Kidney (tissue), 14 donors: ENCODE measurements around the gene DNAI4. TPM values are rescaled to one million over a fixed set of nuclear protein-coding genes. Genes with fewer than 3 reads are reported as not detected.

ENCODE experiments used
- DNase-seq, 5 donors: peaks; one replicate each; pipeline ENCODE4 v3.0.0-alpha.2; 2013 to 2020
- FAIRE-seq: peaks from 2 replicates; lab custom pipeline; 2012; peaks lifted over from hg19 to GRCh38; lab: Jason Lieb, UNC
- H3K27ac ChIP-seq, 2 donors: one replicate each; pipeline ENCODE4 v1.7.0; 2013; ENCODE audit warnings: low read depth in 2 of 2, low read length in 2 of 2, inconsistent platforms in 1 of 2
- H3K27me3 ChIP-seq: one replicate; pipeline ENCODE4 v1.7.1; 2013; ENCODE audit warnings: low read length, inconsistent platforms; ENCODE audit not compliant: control insufficient read depth, insufficient read depth
- H3K36me3 ChIP-seq, 3 donors: one replicate each; pipeline versions ENCODE4 v1.7.0 to v1.7.1; 2013; ENCODE audit warnings: low read length in 3 of 3, control low read depth in 1 of 3, inconsistent platforms in 1 of 3; ENCODE audit not compliant: insufficient read depth in 3 of 3, control insufficient read depth in 2 of 3
- H3K4me1 ChIP-seq, 3 donors: one replicate each; pipeline versions ENCODE4 v1.7.0 to v1.7.1; 2013; ENCODE audit warnings: low read length in 3 of 3, inconsistent platforms in 1 of 3, low read depth in 1 of 3; ENCODE audit not compliant: control insufficient read depth in 2 of 3, insufficient read depth in 2 of 3
- H3K4me3 ChIP-seq, 3 donors: one replicate each; pipeline versions ENCODE4 v1.7.0 to v1.8.1; 2013; ENCODE audit warnings: low read length in 3 of 3, control low read depth in 1 of 3, inconsistent platforms in 1 of 3
- H3K9ac ChIP-seq, 3 donors: one replicate each; pipeline versions ENCODE4 v1.7.0 to v1.7.1; 2013; ENCODE audit warnings: low read length in 3 of 3, control low read depth in 1 of 3, inconsistent platforms in 1 of 3
- H3K9me3 ChIP-seq, 3 donors: one replicate each; pipeline versions ENCODE4 v1.7.0 to v1.7.1; 2013; ENCODE audit warnings: low read length in 3 of 3, control low read depth in 1 of 3, inconsistent platforms in 1 of 3; ENCODE audit not compliant: control insufficient read depth in 2 of 3, insufficient read depth in 1 of 3
- intact Hi-C: fragments of 100-400 bp; cut with DNase I; formaldehyde crosslinking; loops from one replicate; pipeline ENCODE4 v1.11.1; 2022
- polyA plus RNA-seq: library from polyadenylated mRNA; stranded (reverse); fragments of 350-450 nt; fragmentation: Illumina TruSeq; extraction: RNeasy Lipid Tissue Mini Kit (QIAGEN cat#74804); gene quantifications from one replicate; pipeline ENCODE4 v1.2.3, GENCODE V29; 2014; ENCODE audit warnings: low read depth, low replicate concordance; ENCODE audit not compliant: insufficient read depth
- total RNA-seq: library from RNA; stranded (reverse); fragmentation: NEBNext Ultra II Directional; extraction: Animal tissue kit (Norgen Biotek cat#: 25700); gene quantifications from one replicate; pipeline ENCODE4 v1.2.1, GENCODE V29; 2021
- TF ChIP-seq, protein P1 (sequence below): IDR thresholded peaks from 3 replicates; pipeline ENCODE4 v1.5.1; 2012; ENCODE audit warnings: mild to moderate bottlenecking, moderate library complexity, borderline replicate concordance; ENCODE audit not compliant: insufficient read depth; ENCODE audit errors: extremely low read depth
- donor health status: control.
- donor health status: control.
- donor health status: control.
- donor health status: control.
- donor health status: control.
- donor health status: DM: yes; HTN: yes; CAD: no.
- donor health status: Normal renal cell carcinoma (clear cell type).

The DNAI4 gene
- total and polyA plus RNA-seq, 2 donors from 2014 or later: 4.1 to 26.8 TPM

DNA sequence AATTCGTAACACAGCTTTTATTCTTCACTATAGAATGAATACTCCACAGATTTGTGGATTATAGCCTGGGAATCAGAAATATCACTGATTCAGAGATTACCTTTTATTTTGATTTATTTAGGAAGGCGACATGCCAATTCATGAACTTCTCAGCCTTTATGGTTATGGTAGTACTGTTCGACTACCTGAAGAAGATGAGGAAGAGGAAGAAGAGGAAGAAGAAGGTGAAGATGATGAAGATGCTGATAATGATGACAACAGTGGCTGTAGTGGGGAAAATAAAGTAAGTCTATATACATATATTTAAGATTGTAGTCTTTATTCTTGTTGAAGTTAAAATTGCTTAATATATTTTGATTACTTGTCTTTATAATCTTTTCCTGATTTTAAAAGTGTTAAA, 33.3 kb upstream of the DNAI4 start:
- no peak for DNase-seq
- Histone ChIP-seq H3K4me1 (no peaks in the 10 kb centered on the region), H3K9me3 (no peaks in the 10 kb centered on the region), H3K27ac (no peak overlapping the region), H3K9ac (no peak overlapping the region), H3K36me3 (peaks cover 4 to 18% (median 8%) of the 10 kb centered on the region in 3 donors), H3K27me3 (no peaks in the 10 kb centered on the region), H3K4me3 (no peak overlapping the region)
- TF ChIP-seq, protein P1, sequence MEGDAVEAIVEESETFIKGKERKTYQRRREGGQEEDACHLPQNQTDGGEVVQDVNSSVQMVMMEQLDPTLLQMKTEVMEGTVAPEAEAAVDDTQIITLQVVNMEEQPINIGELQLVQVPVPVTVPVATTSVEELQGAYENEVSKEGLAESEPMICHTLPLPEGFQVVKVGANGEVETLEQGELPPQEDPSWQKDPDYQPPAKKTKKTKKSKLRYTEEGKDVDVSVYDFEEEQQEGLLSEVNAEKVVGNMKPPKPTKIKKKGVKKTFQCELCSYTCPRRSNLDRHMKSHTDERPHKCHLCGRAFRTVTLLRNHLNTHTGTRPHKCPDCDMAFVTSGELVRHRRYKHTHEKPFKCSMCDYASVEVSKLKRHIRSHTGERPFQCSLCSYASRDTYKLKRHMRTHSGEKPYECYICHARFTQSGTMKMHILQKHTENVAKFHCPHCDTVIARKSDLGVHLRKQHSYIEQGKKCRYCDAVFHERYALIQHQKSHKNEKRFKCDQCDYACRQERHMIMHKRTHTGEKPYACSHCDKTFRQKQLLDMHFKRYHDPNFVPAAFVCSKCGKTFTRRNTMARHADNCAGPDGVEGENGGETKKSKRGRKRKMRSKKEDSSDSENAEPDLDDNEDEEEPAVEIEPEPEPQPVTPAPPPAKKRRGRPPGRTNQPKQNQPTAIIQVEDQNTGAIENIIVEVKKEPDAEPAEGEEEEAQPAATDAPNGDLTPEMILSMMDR: no peak
- intact Hi-C loops: no loop called here
- no peak for FAIRE-seq

DNA sequence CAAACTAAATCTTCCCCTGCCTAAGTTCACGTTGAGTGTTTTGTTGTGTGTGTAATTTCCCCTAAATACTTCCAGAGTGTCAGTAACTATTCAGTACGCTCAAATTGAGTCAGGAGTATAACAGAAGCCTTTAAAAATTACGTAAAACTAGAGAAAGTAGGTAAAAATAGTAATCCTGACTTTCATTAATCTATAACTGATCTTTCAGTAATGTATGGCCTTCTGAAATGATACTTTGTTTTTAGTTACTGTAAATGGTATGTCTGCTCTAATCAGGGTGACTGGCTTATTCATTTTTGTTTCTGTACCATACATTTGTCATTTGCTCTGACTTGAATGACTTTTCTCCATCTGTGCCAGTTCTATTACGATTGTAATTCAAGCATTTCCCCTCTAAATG, 29.6 kb upstream of the DNAI4 start:
- Histone ChIP-seq H3K36me3 (peaks cover 0 to 9% (median 7%) of the 10 kb centered on the region in 3 donors), H3K9me3 (no peaks in the 10 kb centered on the region), H3K4me1 (no peaks in the 10 kb centered on the region), H3K9ac (no peak overlapping the region), H3K4me3 (no peak overlapping the region), H3K27me3 (no peaks in the 10 kb centered on the region), H3K27ac (no peak overlapping the region)
- intact Hi-C loops: no loop called here
- DNase-seq: no peak
- FAIRE-seq: no peak
- TF ChIP-seq, protein P1: no peak

GRCh38 chr1:66951513-66951912, 26.9 kb upstream of the DNAI4 start:
- H3K27ac ChIP-seq: no peak overlapping the region
- intact Hi-C loops: no loop called here
- no peak overlapping the region for H3K9ac ChIP-seq
- no peak for FAIRE-seq
- TF ChIP-seq, protein P1: no peak
- H3K27me3 ChIP-seq: no peaks in the 10 kb centered on the region
- no peaks in the 10 kb centered on the region for H3K4me1 ChIP-seq
- no peaks in the 10 kb centered on the region for H3K9me3 ChIP-seq
- H3K36me3 ChIP-seq: peaks cover 0 to 19% (median 13%) of the 10 kb centered on the region in 3 donors
- no peak overlapping the region for H3K4me3 ChIP-seq
- DNase-seq: no peak

- no peak overlapping the region for H3K27ac ChIP-seq
- H3K4me3 ChIP-seq: no peak overlapping the region
- H3K27me3 ChIP-seq: no peaks in the 10 kb centered on the region
- DNase-seq (no peak), FAIRE-seq (no peak)
- H3K9me3 ChIP-seq: no peaks in the 10 kb centered on the region
- peaks cover 0 to 17% (median 11%) of the 10 kb centered on the region in 3 donors for H3K36me3 ChIP-seq
- TF ChIP-seq, protein P1: no peak
- no peaks in the 10 kb centered on the region for H3K4me1 ChIP-seq
- intact Hi-C loops: no loop called here
- H3K9ac ChIP-seq: no peak overlapping the region
These were observed 22.6 kb upstream of the DNAI4 start for GRCh38 chr1:66947267-66947666.
